Retinal pigment epithelial cell (primary cell): ENCODE data around the gene FCN1.

Experiments
- DNase-seq: peaks from one replicate; pipeline ENCODE4 v3.0.0-alpha.2; 2010; ENCODE audit warnings: low read depth
- H3K4me3 ChIP-seq: 2 replicates; pipeline ENCODE4 v1.5.1; 2011; ENCODE audit warnings: mild to moderate bottlenecking, low read length, control low read depth, moderate library complexity
- CTCF ChIP-seq: conservative IDR thresholded peaks from 2 replicates; pipeline ENCODE4 v1.5.1; 2011; ENCODE audit warnings: low read depth, low read length, control low read depth, inconsistent platforms

FCN1 gene

GRCh38 chr9:134880484-134881312 is 37.0 kb downstream of the FCN1 start, which contains the start of gene FCN2:
TSS of gene FCN2 (plus strand) at chr9:134880810. CDS start at chr9:134880822, 12 bp downstream.
- TF ChIP-seq CTCF = no peak
- DNase-seq = no peak
- no peak within 1 kb of the TSS for H3K4me3 ChIP-seq

- no peak for TF ChIP-seq CTCF
- no peak overlapping the region for H3K4me3 ChIP-seq
- no peak for DNase-seq
Observed at GRCh38 chr9:134879664-134880483, 37.8 kb downstream of the FCN1 start.

- TF ChIP-seq CTCF = no peak
- DNase-seq = no peak
- H3K4me3 ChIP-seq = no peak overlapping the region
Observed at GRCh38 chr9:134877541-134877940, 40.2 kb downstream of the FCN1 start.

- no peak for DNase-seq
- H3K4me3 ChIP-seq = no peak overlapping the region
- TF ChIP-seq CTCF = no peak
Observed at GRCh38 chr9:134875371-134875770, 42.3 kb downstream of the FCN1 start.

GRCh38 chr9:134872482-134873231 is 45.1 kb downstream of the FCN1 start:
- H3K4me3 ChIP-seq = no peak overlapping the region
- no peak for DNase-seq
- no peak for TF ChIP-seq CTCF

- no peak overlapping the region for H3K4me3 ChIP-seq
- DNase-seq = no peak
- no peak for TF ChIP-seq CTCF
Observed at GRCh38 chr9:134871697-134872340, 45.9 kb downstream of the FCN1 start.
